NT2/D1 (cell line): Measurements from ENCODE around the gene PHB1.
"Not testable (repeated sequence)": the region's sequence is repeated elsewhere in the genome, so short reads cannot be mapped to it uniquely, and the experiment has no call there.

Experiments
- SUZ12 ChIP-seq: IDR thresholded peaks from 2 replicates; pipeline ENCODE4 v1.6.1; 2011; ENCODE audit not compliant: insufficient read length, insufficient read depth; ENCODE audit errors: extremely low read depth
- YY1 ChIP-seq: IDR thresholded peaks from 2 replicates; pipeline ENCODE4 v1.6.1; 2011; ENCODE audit not compliant: insufficient read length, insufficient read depth
- ZNF274 ChIP-seq: IDR thresholded peaks from 2 replicates; pipeline ENCODE4 v1.6.1; 2011; ENCODE audit warnings: mild to moderate bottlenecking, low read depth, low read length

DNA sequence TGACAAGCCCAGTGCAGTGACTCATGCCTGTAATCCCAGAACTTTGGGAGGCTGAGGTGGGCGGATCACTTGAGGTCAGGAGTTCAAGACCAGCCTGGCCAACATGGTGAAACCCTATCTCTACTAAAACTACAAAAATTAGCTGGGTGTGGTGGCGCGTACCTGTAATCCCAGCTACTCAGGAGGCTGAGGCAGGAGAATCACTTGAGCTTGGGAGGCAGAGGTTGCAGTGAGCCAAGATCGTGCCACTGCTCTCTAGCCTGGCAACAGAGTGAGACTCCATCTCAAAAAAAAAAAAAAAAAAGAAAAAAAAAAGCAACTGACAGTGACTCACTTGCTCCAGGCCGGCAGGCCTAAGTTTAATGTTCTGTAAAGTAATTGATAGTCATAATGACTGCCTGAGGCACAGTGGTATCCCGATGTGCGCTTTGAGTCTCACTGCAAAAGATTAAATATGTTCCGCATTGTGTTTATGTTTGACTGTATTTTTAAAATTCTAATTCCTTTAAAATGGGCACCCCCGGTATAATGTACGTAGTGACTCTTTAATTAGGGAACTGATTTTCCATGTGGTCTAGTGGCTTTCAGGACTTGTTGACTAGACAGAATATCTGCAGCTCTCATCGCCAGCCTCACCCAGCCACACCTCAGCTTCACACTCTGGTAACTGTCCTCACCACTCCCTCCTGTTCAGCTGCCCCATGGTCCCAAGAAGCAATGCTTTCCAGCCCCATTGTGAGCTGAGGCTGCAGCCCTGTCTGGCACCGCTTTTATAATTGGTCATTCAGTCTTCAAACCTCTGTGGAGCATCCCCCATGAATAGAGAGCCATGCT is 25.0 kb downstream of the PHB1 start:
- TF ChIP-seq ZNF274, YY1, SUZ12: not testable (repeated sequence)
